ENCODE results near the gene MYO1H.

DNA sequence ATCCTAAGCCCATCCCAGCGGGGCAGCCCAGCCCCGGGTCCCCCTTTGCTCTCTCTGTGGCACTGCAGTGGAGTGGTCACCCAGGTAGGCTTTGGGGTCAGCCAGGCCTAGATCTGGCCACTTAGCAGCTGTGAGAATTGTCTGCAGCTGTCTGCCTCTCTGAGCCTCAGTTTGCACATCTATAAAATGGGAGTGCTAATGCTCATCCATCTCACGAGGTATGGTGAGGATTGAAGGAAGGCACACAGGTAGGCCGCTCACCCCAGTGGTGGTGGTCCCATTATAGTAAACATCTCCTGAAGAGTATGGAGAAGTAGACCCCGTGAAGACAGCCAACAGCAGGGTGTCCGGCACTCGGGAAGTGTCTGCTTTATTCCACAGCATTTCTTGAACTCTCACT lies 47.9 kb upstream of the MYO1H start:
- TF ChIP-seq EZH2 (IDR thresholded peaks at IDR 0.05) (no peak), FOXP2 (optimal IDR thresholded peaks at IDR 0.05; ENCODE audit: control extremely low read depth, extremely low read length, insufficient read depth) (no peak)

All from SK-N-MC (cell line).